CD14-positive monocyte (primary cell): Measurements from ENCODE around the gene IVD. TPM values are rescaled to one million over a fixed set of nuclear protein-coding genes. Genes with fewer than 3 reads are reported as not detected.

Experiments
- DNase-seq, 3 donors: peaks; one replicate each; pipeline ENCODE4 v3.0.0-alpha.2; 2011 to 2022
- H2AFZ ChIP-seq: 2 replicates; pipeline ENCODE4 v1.6.0; 2012; ENCODE audit warnings: mild to moderate bottlenecking, low read depth, low read length, inconsistent platforms; ENCODE audit not compliant: insufficient read depth, poor library complexity, severe bottlenecking
- H3K27ac ChIP-seq, 2 donors: 1 replicate in 1 of 2; 2 replicates in 1 of 2; pipeline ENCODE4 v1.5.1; 2012 to 2013; ENCODE audit warnings: low read length in 2 of 2, control low read depth in 1 of 2, inconsistent platforms in 1 of 2, low read depth in 1 of 2, mild to moderate bottlenecking in 1 of 2
- H3K27me3 ChIP-seq, 2 donors: one replicate each; pipeline versions ENCODE4 v1.6.0 to v1.6.1; 2011 to 2013; ENCODE audit warnings: low read length in 2 of 2; ENCODE audit not compliant: control insufficient read depth in 2 of 2, insufficient read depth in 2 of 2
- H3K36me3 ChIP-seq, 2 donors: replicated peaks in 1 of 2; 1 replicate in 1 of 2; 2 replicates in 1 of 2; pipeline versions ENCODE4 v1.5.1 to v1.6.1; 2012 to 2013; ENCODE audit warnings: low read length in 2 of 2, control low read depth in 1 of 2, inconsistent platforms in 1 of 2, mild to moderate bottlenecking in 1 of 2; ENCODE audit not compliant: insufficient read depth in 2 of 2, control insufficient read depth in 1 of 2
- H3K4me1 ChIP-seq, 2 donors: 1 replicate in 1 of 2; 2 replicates in 1 of 2; pipeline versions ENCODE4 v1.5.1 to v1.6.1; 2012 to 2013; ENCODE audit warnings: low read length in 2 of 2, control low read depth in 1 of 2, inconsistent platforms in 1 of 2, mild to moderate bottlenecking in 1 of 2, moderate library complexity in 1 of 2; ENCODE audit not compliant: insufficient read depth in 2 of 2, control insufficient read depth in 1 of 2
- H3K4me2 ChIP-seq: replicated peaks from 2 replicates; pipeline ENCODE3; 2012; ENCODE audit warnings: low read length, moderate library complexity, mild to moderate bottlenecking; ENCODE audit not compliant: poor library complexity, severe bottlenecking; ENCODE audit errors: extremely low read depth
- H3K4me3 ChIP-seq, 3 experiments: fragments of 200-600 bp in 1 of 3; sonication (generic) in 1 of 3; replicated peaks in 1 of 3; 1 replicate in 2 of 3; 2 replicates in 1 of 3; pipeline ENCODE4 v1.5.1; 2011 to 2013; ENCODE audit warnings: low read length in 3 of 3, mild to moderate bottlenecking in 3 of 3, control low read depth in 2 of 3, low read depth in 2 of 3, inconsistent platforms in 1 of 3, moderate library complexity in 1 of 3
- H3K79me2 ChIP-seq: 2 replicates; pipeline ENCODE4 v1.6.0; 2012; ENCODE audit warnings: mild to moderate bottlenecking, control low read depth, inconsistent platforms, low read length, moderate library complexity; ENCODE audit not compliant: insufficient read depth
- H3K9ac ChIP-seq: 2 replicates; pipeline ENCODE4 v1.6.0; 2017; ENCODE audit warnings: low read length, mild to moderate bottlenecking; ENCODE audit not compliant: insufficient read depth, poor library complexity, severe bottlenecking
- H3K9me3 ChIP-seq, 2 donors: replicated peaks in 1 of 2; 1 replicate in 1 of 2; 2 replicates in 1 of 2; pipeline versions ENCODE4 v1.5.1 to v1.6.1; 2012 to 2013; ENCODE audit warnings: low read length in 2 of 2, control low read depth in 1 of 2; ENCODE audit not compliant: control insufficient read depth in 1 of 2, insufficient read depth in 1 of 2
- H4K20me1 ChIP-seq: 2 replicates; pipeline ENCODE4 v1.6.0; 2012; ENCODE audit warnings: mild to moderate bottlenecking, low read length, control low read depth, moderate library complexity; ENCODE audit not compliant: insufficient read depth
- H3K27ac Mint-ChIP-seq, 7 donors: one replicate each; pipeline ENCODE4 v1.8.0; 2020; ENCODE audit warnings: mild to moderate bottlenecking in 7 of 7, mixed read lengths in 7 of 7, moderate library complexity in 6 of 7, inconsistent platforms in 2 of 7
- H3K27me3 Mint-ChIP-seq, 3 donors: one replicate each; pipeline ENCODE4 v1.8.0; 2021 to 2022; ENCODE audit warnings: low read depth in 3 of 3, mild to moderate bottlenecking in 3 of 3, mixed read lengths in 3 of 3, moderate library complexity in 3 of 3, inconsistent platforms in 1 of 3
- H3K36me3 Mint-ChIP-seq, 2 donors: one replicate each; pipeline ENCODE4 v1.8.0; 2020; ENCODE audit warnings: mixed read lengths in 2 of 2, inconsistent platforms in 1 of 2, mild to moderate bottlenecking in 1 of 2
- H3K4me1 Mint-ChIP-seq: one replicate; pipeline ENCODE4 v1.8.0; 2020; ENCODE audit warnings: mild to moderate bottlenecking, mixed read lengths
- H3K4me3 Mint-ChIP-seq, 2 donors: one replicate each; pipeline ENCODE4 v1.8.0; 2020; ENCODE audit warnings: mild to moderate bottlenecking in 2 of 2, mixed read lengths in 2 of 2, moderate library complexity in 1 of 2
- H3K9me3 Mint-ChIP-seq, 7 donors: one replicate each; pipeline ENCODE4 v1.8.0; 2020 to 2022; ENCODE audit warnings: mixed read lengths in 7 of 7, mild to moderate bottlenecking in 6 of 7, moderate library complexity in 6 of 7, inconsistent platforms in 2 of 7
- WGBS: methylation state at CpG from one replicate; pipeline ENCODE4 v1.1.5; 2013; ENCODE audit warnings: missing lambda C conversion rate; ENCODE audit not compliant: insufficient coverage; 5-methylcytosine and 5-hydroxymethylcytosine counted together
- intact Hi-C, 2 donors: fragments of 100-400 bp; cut with micrococcal nuclease; formaldehyde crosslinking; loops; one replicate each; pipeline versions ENCODE4 v1.15.0 to v1.15.1; 2023
- polyA plus RNA-seq, 3 donors: library from polyadenylated mRNA; depleted of rRNA in 1 of 3; unstranded in 2 of 3; stranded (reverse) in 1 of 3; fragments of 300-500 nt in 2 of 3; fragments of >200 nt in 1 of 3; fragmentation: Illumina TruSeq in 2 of 3; gene quantifications; 1 replicate in 2 of 3; 2 replicates in 1 of 3; pipeline ENCODE4 v1.2.3, GENCODE V29; 2012 to 2021
- TF ChIP-seq, protein P1 (sequence below): fragments of 200-600 bp; IDR thresholded peaks from one replicate; pipeline ENCODE4 v1.8.0; 2022; ENCODE audit warnings: antibody characterized with exemption, mild to moderate bottlenecking

Gene IVD
- polyA plus RNA-seq, 3 donors: 28.6 to 46.3 (median 31.3) TPM

DNA sequence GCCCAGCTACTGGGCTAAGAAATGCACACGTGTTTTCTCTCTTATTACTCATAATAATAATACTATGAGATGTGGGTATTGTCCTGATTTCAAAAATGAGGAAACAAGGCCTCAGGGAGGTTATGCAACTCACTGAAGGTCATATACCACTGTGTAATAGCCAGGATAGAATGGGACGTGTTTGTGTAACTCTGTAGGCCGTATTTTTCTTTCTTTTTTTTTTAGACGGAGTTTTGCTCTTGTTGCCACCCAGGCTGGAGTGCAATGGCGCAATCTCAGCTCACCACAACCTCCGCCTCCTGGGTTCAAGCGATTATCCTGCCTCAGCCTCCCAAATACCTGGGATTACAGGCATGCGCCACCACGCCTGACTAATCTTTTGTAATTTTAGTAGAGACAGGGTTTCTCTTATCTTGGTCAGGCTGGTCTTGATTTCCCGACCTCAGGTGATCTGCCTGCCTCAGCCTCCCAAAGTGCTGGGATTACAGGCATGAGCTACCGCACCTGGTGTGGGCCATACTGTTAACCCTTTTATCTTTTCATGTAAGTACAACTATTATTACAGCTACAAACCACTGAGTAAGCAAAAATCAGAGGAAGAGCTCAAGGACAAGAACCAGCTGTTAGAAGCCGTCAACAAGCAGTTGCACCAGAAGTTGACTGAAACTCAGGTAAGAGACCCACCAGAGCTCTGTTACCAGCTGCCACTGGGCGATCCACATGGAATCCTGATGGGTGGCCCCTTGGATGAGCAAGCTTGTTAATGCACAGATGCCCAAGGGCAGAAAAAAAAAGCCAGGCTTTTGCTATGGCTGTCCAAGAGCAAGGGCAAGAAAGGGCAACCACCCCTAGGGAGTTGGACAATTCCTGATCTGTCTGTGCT is 16.4 kb upstream of the IVD start:
- H3K4me3 ChIP-seq: peak overlapping the region in 1 of 3 experiments; percentile 34
- Mint-ChIP-seq H3K4me1 (peaks cover 57% of the 10 kb centered on the region), H3K36me3 (peaks cover 52 to 61% of the 10 kb centered on the region in 2 donors), H3K27ac (peak overlapping the region; percentile 92 to 98 (median 97)), H3K4me3 (peak overlapping the region in 1 of 2 donors; percentile 59), H3K9me3 (peaks cover 0 to 2% (median 0%) of the 10 kb centered on the region in 7 donors), H3K27me3 (no peaks in the 10 kb centered on the region)
- H3K36me3 ChIP-seq: peaks cover 26 to 50% of the 10 kb centered on the region in 2 donors
- 81% methylated on average over 4 of the region's 13 CpGs for WGBS
- H3K27ac ChIP-seq: peak overlapping the region; percentile 80 to 83
- TF ChIP-seq, protein P1, sequence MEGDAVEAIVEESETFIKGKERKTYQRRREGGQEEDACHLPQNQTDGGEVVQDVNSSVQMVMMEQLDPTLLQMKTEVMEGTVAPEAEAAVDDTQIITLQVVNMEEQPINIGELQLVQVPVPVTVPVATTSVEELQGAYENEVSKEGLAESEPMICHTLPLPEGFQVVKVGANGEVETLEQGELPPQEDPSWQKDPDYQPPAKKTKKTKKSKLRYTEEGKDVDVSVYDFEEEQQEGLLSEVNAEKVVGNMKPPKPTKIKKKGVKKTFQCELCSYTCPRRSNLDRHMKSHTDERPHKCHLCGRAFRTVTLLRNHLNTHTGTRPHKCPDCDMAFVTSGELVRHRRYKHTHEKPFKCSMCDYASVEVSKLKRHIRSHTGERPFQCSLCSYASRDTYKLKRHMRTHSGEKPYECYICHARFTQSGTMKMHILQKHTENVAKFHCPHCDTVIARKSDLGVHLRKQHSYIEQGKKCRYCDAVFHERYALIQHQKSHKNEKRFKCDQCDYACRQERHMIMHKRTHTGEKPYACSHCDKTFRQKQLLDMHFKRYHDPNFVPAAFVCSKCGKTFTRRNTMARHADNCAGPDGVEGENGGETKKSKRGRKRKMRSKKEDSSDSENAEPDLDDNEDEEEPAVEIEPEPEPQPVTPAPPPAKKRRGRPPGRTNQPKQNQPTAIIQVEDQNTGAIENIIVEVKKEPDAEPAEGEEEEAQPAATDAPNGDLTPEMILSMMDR: no peak
- peaks cover 51 to 58% of the 10 kb centered on the region in 2 donors for H3K4me1 ChIP-seq
- intact Hi-C loops: no loop called here
- peak; percentile 89 to 97 (median 97) for DNase-seq
- no peaks in the 10 kb centered on the region for H4K20me1 ChIP-seq
- H2AFZ ChIP-seq: no peak overlapping the region
- H3K9ac ChIP-seq: peak overlapping the region; percentile 29
- H3K79me2 ChIP-seq: peaks cover 44% of the 10 kb centered on the region
- no peaks in the 10 kb centered on the region for H3K27me3 ChIP-seq
- H3K9me3 ChIP-seq: no peaks in the 10 kb centered on the region
- H3K4me2 ChIP-seq: peak overlapping the region; percentile 45

DNA sequence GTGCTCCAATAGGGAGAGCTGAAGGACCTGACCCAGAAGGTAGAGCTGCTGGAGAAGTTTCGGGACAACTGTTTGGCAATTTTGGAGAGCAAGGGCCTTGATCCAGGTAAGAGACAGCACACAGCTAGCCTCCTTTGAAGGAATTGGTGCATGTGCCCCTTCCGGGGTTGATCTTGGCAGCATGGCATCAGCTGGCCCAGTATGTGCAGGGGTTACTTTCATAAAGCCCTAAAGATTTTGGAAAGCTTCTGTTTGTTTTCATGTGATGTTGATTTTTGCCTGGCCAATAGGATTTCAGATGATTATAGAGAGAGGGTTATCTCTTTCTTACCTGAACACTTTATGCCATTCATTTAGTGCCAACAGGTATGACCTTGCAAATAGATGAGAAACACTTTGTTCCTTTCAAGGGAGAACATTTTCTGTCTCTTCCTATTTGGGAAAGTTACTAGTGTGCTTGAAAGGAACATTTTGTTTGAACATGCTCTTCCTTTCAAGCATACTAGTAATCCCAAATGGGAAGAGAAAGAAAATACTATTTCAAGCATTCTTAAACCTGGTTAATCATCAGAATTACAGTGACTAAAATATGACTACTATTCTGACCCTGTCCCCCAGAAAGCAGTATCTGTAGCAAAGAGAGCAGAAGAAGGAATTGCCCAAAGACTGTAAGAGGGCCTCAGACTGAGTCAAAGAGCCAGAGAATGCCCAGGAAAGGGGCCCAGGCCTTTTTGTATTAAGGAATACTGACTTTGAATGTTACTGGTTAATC is 15.6 kb upstream of the IVD start:
- no peak overlapping the region for H3K9ac ChIP-seq
- peak overlapping the region; percentile 80 to 83 for H3K27ac ChIP-seq
- no peaks in the 10 kb centered on the region for H4K20me1 ChIP-seq
- TF ChIP-seq, protein P1: no peak
- peaks cover 0 to 2% (median 0%) of the 10 kb centered on the region in 7 donors for H3K9me3 Mint-ChIP-seq
- H2AFZ ChIP-seq: no peak overlapping the region
- no peak for DNase-seq
- peaks cover 54 to 59% of the 10 kb centered on the region in 2 donors for H3K4me1 ChIP-seq
- peaks cover 26 to 50% of the 10 kb centered on the region in 2 donors for H3K36me3 ChIP-seq
- no peaks in the 10 kb centered on the region for H3K27me3 Mint-ChIP-seq
- H3K4me1 Mint-ChIP-seq: peaks cover 56% of the 10 kb centered on the region
- no peaks in the 10 kb centered on the region for H3K9me3 ChIP-seq
- peaks cover 39% of the 10 kb centered on the region for H3K79me2 ChIP-seq
- H3K4me3 ChIP-seq: peak overlapping the region in 1 of 3 experiments; percentile 34
- H3K36me3 Mint-ChIP-seq: peaks cover 52 to 61% of the 10 kb centered on the region in 2 donors
- intact Hi-C loops: no loop called here
- no peak overlapping the region for H3K4me2 ChIP-seq
- WGBS: 94% methylated on average over 2 of the region's 2 CpGs
- peak overlapping the region; percentile 92 to 98 (median 97) for H3K27ac Mint-ChIP-seq
- peak overlapping the region in 1 of 2 donors; percentile 59 for H3K4me3 Mint-ChIP-seq
- no peaks in the 10 kb centered on the region for H3K27me3 ChIP-seq
